ENCODE results near the gene LCE2B. TPM values are rescaled to one million over a fixed set of nuclear protein-coding genes. Genes with fewer than 3 reads are reported as not detected.
"Not testable (repeated sequence)": the region's sequence is repeated elsewhere in the genome, so short reads cannot be mapped to it uniquely, and the experiment has no call there.

LCE2B gene
- total RNA-seq, 1 experiment from 2014 or later, result not detected

DNA sequence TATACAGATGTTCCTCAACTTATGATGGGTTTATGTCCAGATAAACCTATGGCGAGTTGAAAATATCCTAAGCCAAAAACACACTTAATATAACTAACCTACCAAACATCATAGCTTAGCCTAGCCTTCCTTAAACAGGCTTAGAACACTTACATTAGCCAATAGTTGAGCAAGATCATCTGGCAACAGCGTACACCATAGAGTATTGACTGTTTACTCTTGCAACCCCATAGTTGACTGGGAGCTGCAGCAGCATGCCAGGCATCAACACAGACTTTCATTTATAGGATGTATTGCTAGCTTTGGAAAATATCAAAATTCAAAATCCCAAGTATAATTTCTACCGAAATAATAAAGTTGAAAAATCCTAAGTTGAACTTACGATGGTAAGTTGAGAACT is 28.2 kb upstream of the LCE2B start:
- no peaks in the 10 kb centered on the region for H3K4me1 Mint-ChIP-seq (ENCODE audit: low read depth, unreplicated experiment)

GRCh38 chr1:152658649-152659048 is 27.3 kb upstream of the LCE2B start:
- no TSS peak for BruUV-seq (replicated peaks)
- no peaks in the 10 kb centered on the region for H3K36me3 Mint-ChIP-seq (ENCODE audit: insufficient read depth, unreplicated experiment)
- H3K27ac Mint-ChIP-seq (ENCODE audit: unreplicated experiment), result no peak overlapping the region
- peaks cover 6% of the 10 kb centered on the region for H3K27me3 Mint-ChIP-seq (ENCODE audit: insufficient read depth, unreplicated experiment)
- ChIA-PET POLR2A (no interaction called here), CTCF (no interaction called here)
- H3K9me3 Mint-ChIP-seq (ENCODE audit: unreplicated experiment), result no peaks in the 10 kb centered on the region
- Histone ChIP-seq H3K9me3 (no peaks in the 10 kb centered on the region), H3K36me3 (ENCODE audit: control insufficient read depth, insufficient read depth, low read length) (no peaks in the 10 kb centered on the region), H3K27me3 (replicated peaks; ENCODE audit: control insufficient read depth, insufficient read depth, low read length) (peaks cover 1% of the 10 kb centered on the region), H3K4me3 (ENCODE audit: low read depth, low read length) (no peak overlapping the region), H3K4me1 (no peaks in the 10 kb centered on the region)
- DNase-seq, result no peak
- intact Hi-C loops (cut with micrococcal nuclease; ENCODE audit: unreplicated experiment), result loop anchor here (10.0 kb wide), 1 partner anchor 266 kb away; no protein-coding TSS in a partner anchor
- H3K4me3 Mint-ChIP-seq (ENCODE audit: unreplicated experiment), result no peak overlapping the region
- TF ChIP-seq CTCF (IDR thresholded peaks at IDR 0.05; ENCODE audit: insufficient read depth in 1 of 2, low read depth in 1 of 2, low read length in 1 of 2, severe bottlenecking in 1 of 2, unreplicated experiment in 1 of 2), result no peak
- no peaks in the 10 kb centered on the region for H3K4me1 Mint-ChIP-seq (ENCODE audit: low read depth, unreplicated experiment)

More for the DNA sequence above, 28.2 kb upstream of the LCE2B start:
- Mint-ChIP-seq H3K4me3 (ENCODE audit: unreplicated experiment) (no peak overlapping the region), H3K9me3 (ENCODE audit: unreplicated experiment) (no peaks in the 10 kb centered on the region), H3K27me3 (ENCODE audit: insufficient read depth, unreplicated experiment) (peaks cover 8% of the 10 kb centered on the region), H3K27ac (ENCODE audit: unreplicated experiment) (no peak overlapping the region), H3K36me3 (ENCODE audit: insufficient read depth, unreplicated experiment) (no peaks in the 10 kb centered on the region)
- CTCF ChIA-PET, result no interaction called here
- H3K4me3 ChIP-seq (ENCODE audit: low read depth, low read length), result no peak overlapping the region
- no peaks in the 10 kb centered on the region; the same call in none of the 2 replicates for H3K27me3 ChIP-seq (replicated peaks; ENCODE audit: control insufficient read depth, insufficient read depth, low read length)
- no peaks in the 10 kb centered on the region for H3K9me3 ChIP-seq
- no peaks in the 10 kb centered on the region for H3K36me3 ChIP-seq (ENCODE audit: control insufficient read depth, insufficient read depth, low read length)
- DNase-seq, result no peak
- intact Hi-C loops (cut with micrococcal nuclease; ENCODE audit: unreplicated experiment), result loop anchor here (10.0 kb wide), 1 partner anchor 267 kb away; no protein-coding TSS in a partner anchor
- POLR2A ChIA-PET, result no interaction called here
- BruUV-seq (replicated peaks), result no TSS peak
- H3K4me1 ChIP-seq, result no peaks in the 10 kb centered on the region
- no peak for TF ChIP-seq CTCF (IDR thresholded peaks at IDR 0.05; ENCODE audit: insufficient read depth in 1 of 2, low read depth in 1 of 2, low read length in 1 of 2, severe bottlenecking in 1 of 2, unreplicated experiment in 1 of 2)

- no peaks in the 10 kb centered on the region for H3K9me3 ChIP-seq
- no peak for TF ChIP-seq CTCF (IDR thresholded peaks at IDR 0.05; ENCODE audit: insufficient read depth in 1 of 2, low read depth in 1 of 2, low read length in 1 of 2, severe bottlenecking in 1 of 2, unreplicated experiment in 1 of 2)
- Mint-ChIP-seq H3K4me3 (ENCODE audit: unreplicated experiment) (no peak within 1 kb of the TSS), H3K4me1 (ENCODE audit: low read depth, unreplicated experiment) (no peaks in the 10 kb centered on the region), H3K9me3 (ENCODE audit: unreplicated experiment) (no peaks in the 10 kb centered on the region), H3K27me3 (ENCODE audit: insufficient read depth, unreplicated experiment) (peaks cover 11% of the 10 kb centered on the region), H3K36me3 (ENCODE audit: insufficient read depth, unreplicated experiment) (no peaks in the 10 kb centered on the region), H3K27ac (ENCODE audit: unreplicated experiment) (no peak within 1 kb of the TSS)
- CTCF ChIA-PET, result no interaction called here
- POLR2A ChIA-PET, result no interaction called here
- H3K4me3 ChIP-seq (ENCODE audit: low read depth, low read length), result no peak within 1 kb of the TSS
- intact Hi-C loops (cut with micrococcal nuclease; ENCODE audit: unreplicated experiment), result no loop called here
- H3K27me3 ChIP-seq (replicated peaks; ENCODE audit: control insufficient read depth, insufficient read depth, low read length), result peaks cover 1% of the 10 kb centered on the region; the same call in 1 of the 2 replicates
- BruUV-seq (replicated peaks), result no TSS peak
- DNase-seq, result no peak
- H3K36me3 ChIP-seq (ENCODE audit: control insufficient read depth, insufficient read depth, low read length), result no peaks in the 10 kb centered on the region
- H3K4me1 ChIP-seq, result no peaks in the 10 kb centered on the region
These were observed 22.8 kb upstream of the LCE2B start, which contains the start of gene LCE2D for GRCh38 chr1:152663098-152663497. Gene LCE2D (plus strand): TSS chr1:152663380. CDS start chr1:152664106, 726 bp downstream.

DNA sequence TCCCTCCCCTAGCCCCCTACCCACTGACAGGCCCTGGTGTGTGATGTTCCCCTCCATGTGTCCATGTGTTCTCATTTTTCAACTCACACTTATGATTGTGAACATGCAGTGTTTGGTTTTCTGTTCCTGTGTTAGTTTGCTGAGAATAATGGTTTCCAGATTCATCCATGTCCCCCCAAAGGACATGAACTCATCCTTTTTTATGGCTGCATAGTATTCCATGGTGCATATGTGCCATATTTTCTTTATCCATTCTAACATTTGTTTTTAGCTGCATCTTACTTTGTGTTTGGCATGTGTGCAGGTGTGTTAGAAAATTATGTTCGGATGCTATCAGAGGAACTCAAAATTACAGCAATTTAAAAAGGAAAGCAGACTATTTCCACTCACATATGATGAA is 19.8 kb upstream of the LCE2B start:
- not testable (repeated sequence) for H3K9me3 ChIP-seq; H3K4me3 Mint-ChIP-seq (ENCODE audit: unreplicated experiment)

More for the DNA sequence above, 19.8 kb upstream of the LCE2B start:
- H3K4me1 Mint-ChIP-seq (ENCODE audit: low read depth, unreplicated experiment); BruUV-seq (replicated peaks); POLR2A ChIA-PET; CTCF ChIA-PET; H3K27ac Mint-ChIP-seq (ENCODE audit: unreplicated experiment); H3K36me3 ChIP-seq (ENCODE audit: control insufficient read depth, insufficient read depth, low read length); H3K4me1 ChIP-seq; H3K4me3 ChIP-seq (ENCODE audit: low read depth, low read length); H3K36me3 Mint-ChIP-seq (ENCODE audit: insufficient read depth, unreplicated experiment); intact Hi-C loops (cut with micrococcal nuclease; ENCODE audit: unreplicated experiment); H3K9me3 Mint-ChIP-seq (ENCODE audit: unreplicated experiment); H3K27me3 ChIP-seq (replicated peaks; ENCODE audit: control insufficient read depth, insufficient read depth, low read length); DNase-seq: not testable (repeated sequence)
- H3K27me3 Mint-ChIP-seq (ENCODE audit: insufficient read depth, unreplicated experiment), result peaks cover 14% of the 10 kb centered on the region
